ENCODE measurements around the gene BTBD17. TPM values are rescaled to one million over a fixed set of nuclear protein-coding genes. Genes with fewer than 3 reads are reported as not detected.

The BTBD17 gene
- total and polyA plus RNA-seq, 2 of the 8 experiments (the other 6 are each of a cell fraction or from before 2014, with no cell fraction given) = 7.0 to 14.8 TPM

DNA sequence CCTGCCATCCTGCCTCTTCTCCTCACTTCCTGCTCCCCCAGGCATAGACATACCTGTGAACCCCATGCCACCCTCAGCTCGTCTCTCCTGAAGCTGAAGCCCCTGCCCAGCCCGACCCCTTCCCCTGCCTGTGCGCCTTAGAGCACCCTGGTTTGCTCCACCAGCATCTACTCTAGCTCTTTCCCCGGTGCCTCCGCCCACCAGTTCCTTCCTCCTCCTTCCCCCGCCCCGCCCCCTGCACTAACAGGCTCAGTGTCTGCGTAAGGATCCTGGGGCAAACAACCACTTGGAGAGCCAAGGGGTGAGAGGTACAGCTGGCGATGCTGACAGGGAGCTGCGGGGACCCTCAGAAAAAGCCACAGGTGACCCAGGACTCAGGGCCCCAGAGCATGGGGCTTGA is 7.6 kb upstream of the BTBD17 start:
- H3K9ac ChIP-seq (replicated peaks in 1 of 4; ENCODE audit: extremely low read depth in 1 of 4, low read depth in 3 of 4, low read length in 3 of 4) = no peak overlapping the region
- H3K4me3 ChIP-seq (ENCODE audit: extremely low read depth in 1 of 4, insufficient read depth in 2 of 4, low read depth in 3 of 4, low read length in 4 of 4) = no peak overlapping the region
- CTCF ChIA-PET (ENCODE audit: partially characterized antibody) = interaction anchor here (0.7 to 9.2 kb wide), 38 partner anchors 9 to 235 kb away, joined by 3 to 106 read pairs (median 5); partner anchors contain the start of genes CD300A and RPL38
- H4K20me1 ChIP-seq (replicated peaks in 1 of 2; ENCODE audit: control insufficient read depth in 1 of 2, insufficient read depth in 2 of 2, low read length in 2 of 2) = no peaks in the 10 kb centered on the region
- H3K9me3 ChIP-seq (ENCODE audit: insufficient read depth in 2 of 2, low read depth in 1 of 2, low read length in 1 of 2) = peaks cover 0 to 8% of the 10 kb centered on the region in 2 experiments; a peak in 1 of 4 replicates
- H2BK15ac ChIP-seq (ENCODE audit: low read length) = no peak overlapping the region; the same call in 1 of the 2 replicates
- H3K23me2 ChIP-seq (ENCODE audit: low read depth, low read length) = no peaks in the 10 kb centered on the region; the same call in 1 of the 2 replicates
- no peak overlapping the region for H4K91ac ChIP-seq (replicated peaks; ENCODE audit: insufficient read length, low read length)
- H3K36me3 ChIP-seq (ENCODE audit: control insufficient read depth in 2 of 4, insufficient read depth in 4 of 4, low read length in 3 of 4) = no peaks in the 10 kb centered on the region
- H2BK20ac ChIP-seq (ENCODE audit: low read length) = no peak overlapping the region
- H3K4ac ChIP-seq (replicated peaks; ENCODE audit: insufficient read length, low read depth, low read length) = no peak overlapping the region
- POLR2A ChIA-PET (ENCODE audit: partially characterized antibody) = no interaction called here
- no peak overlapping the region for H3K56ac ChIP-seq (replicated peaks; ENCODE audit: insufficient read length, low read depth, low read length)
- peak overlapping the region; percentile 7; the same call in 1 of the 2 replicates for H3K18ac ChIP-seq (ENCODE audit: extremely low read depth, low read length)
- H3K79me1 ChIP-seq (ENCODE audit: low read depth, low read length) = no peaks in the 10 kb centered on the region
- no peak overlapping the region for H2BK120ac ChIP-seq (replicated peaks; ENCODE audit: low read depth, low read length)
- FAIRE-seq (no peak), DNase-seq (ENCODE audit: low read depth in 1 of 2, low spot score in 2 of 2) (no peak)
- no peak overlapping the region for H3K27ac ChIP-seq (ENCODE audit: low read depth, low read length)
- no peak overlapping the region for H3K14ac ChIP-seq (ENCODE audit: insufficient read length)
- no peak overlapping the region for H3K4me2 ChIP-seq (ENCODE audit: insufficient read depth in 1 of 2, low read depth in 2 of 2, low read length in 2 of 2)
- H4K8ac ChIP-seq (ENCODE audit: extremely low read depth, insufficient read depth, low read length) = peak overlapping the region; percentile 57; the same call in 1 of the 2 replicates
- no peak overlapping the region for H2AFZ ChIP-seq (ENCODE audit: low read length)
- no peaks in the 10 kb centered on the region for H3K79me2 ChIP-seq (ENCODE audit: control insufficient read depth in 1 of 2, insufficient read depth in 2 of 2, low read length in 2 of 2)
- no peak overlapping the region for H2BK5ac ChIP-seq (ENCODE audit: low read depth, low read length)
- no peak overlapping the region for H4K5ac ChIP-seq (ENCODE audit: insufficient read length, low read depth, low read length)
- H2AK5ac ChIP-seq (ENCODE audit: low read depth, low read length) = no peak overlapping the region
- 54% methylated on average over 10 of the region's 10 CpGs; no CpG with 5 or more reads in 1 of the 2 experiments for WGBS, 2 experiments (ENCODE audit: extremely low coverage in 1 of 2, insufficient coverage in 1 of 2, insufficient read length in 1 of 2, insufficient replicate concordance in 2 of 2, low coverage in 1 of 2, low lambda C conversion rate in 2 of 2, missing lambda C conversion rate in 1 of 2)
- H3K4me1 ChIP-seq (replicated peaks in 1 of 4; ENCODE audit: control insufficient read depth in 3 of 4, insufficient read depth in 4 of 4, low read length in 3 of 4) = peaks cover 0 to 12% (median 7%) of the 10 kb centered on the region in 4 experiments; a peak in 6 of 7 replicates
- no peak overlapping the region for H3K23ac ChIP-seq (ENCODE audit: insufficient read length)
- 0 out of 2 replicates have a peak overlapping the region, but pooled peaks have one; percentile 80 for H2BK12ac ChIP-seq (ENCODE audit: low read depth, low read length)
- no peaks in the 10 kb centered on the region; a peak in 4 of 7 replicates for H3K27me3 ChIP-seq (replicated peaks in 1 of 4; ENCODE audit: control insufficient read depth in 3 of 4, extremely low read depth in 1 of 4, insufficient read depth in 3 of 4, low read length in 3 of 4)
- no peak for TF ChIP-seq SRF (IDR thresholded peaks at IDR 0.05; ENCODE audit: low read depth, low read length)
- TF ChIP-seq JUND (IDR thresholded peaks at IDR 0.05; ENCODE audit: low read length) = no peak
- no peak for TF ChIP-seq BCL11A (IDR thresholded peaks at IDR 0.05; ENCODE audit: low read depth in 2 of 2, low read length in 2 of 2)
- TF ChIP-seq HDAC2 (IDR thresholded peaks at IDR 0.05; ENCODE audit: borderline replicate concordance in 1 of 2, low read depth in 2 of 2, low read length in 2 of 2) = no peak
- TF ChIP-seq, protein P1, sequence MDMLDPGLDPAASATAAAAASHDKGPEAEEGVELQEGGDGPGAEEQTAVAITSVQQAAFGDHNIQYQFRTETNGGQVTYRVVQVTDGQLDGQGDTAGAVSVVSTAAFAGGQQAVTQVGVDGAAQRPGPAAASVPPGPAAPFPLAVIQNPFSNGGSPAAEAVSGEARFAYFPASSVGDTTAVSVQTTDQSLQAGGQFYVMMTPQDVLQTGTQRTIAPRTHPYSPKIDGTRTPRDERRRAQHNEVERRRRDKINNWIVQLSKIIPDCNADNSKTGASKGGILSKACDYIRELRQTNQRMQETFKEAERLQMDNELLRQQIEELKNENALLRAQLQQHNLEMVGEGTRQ (IDR thresholded peaks at IDR 0.05; ENCODE audit: low read length) = no peak
- TF ChIP-seq EP300 (IDR thresholded peaks at IDR 0.05; ENCODE audit: borderline replicate concordance in 1 of 2, low read depth in 2 of 2, low read length in 2 of 2) = no peak
